ENCODE results near the gene SAPCD2. TPM values are rescaled to one million over a fixed set of nuclear protein-coding genes. Genes with fewer than 3 reads are reported as not detected.

Gene SAPCD2
- polyA plus RNA-seq, 1 donor from 2014 or later, result 0.22 TPM

DNA sequence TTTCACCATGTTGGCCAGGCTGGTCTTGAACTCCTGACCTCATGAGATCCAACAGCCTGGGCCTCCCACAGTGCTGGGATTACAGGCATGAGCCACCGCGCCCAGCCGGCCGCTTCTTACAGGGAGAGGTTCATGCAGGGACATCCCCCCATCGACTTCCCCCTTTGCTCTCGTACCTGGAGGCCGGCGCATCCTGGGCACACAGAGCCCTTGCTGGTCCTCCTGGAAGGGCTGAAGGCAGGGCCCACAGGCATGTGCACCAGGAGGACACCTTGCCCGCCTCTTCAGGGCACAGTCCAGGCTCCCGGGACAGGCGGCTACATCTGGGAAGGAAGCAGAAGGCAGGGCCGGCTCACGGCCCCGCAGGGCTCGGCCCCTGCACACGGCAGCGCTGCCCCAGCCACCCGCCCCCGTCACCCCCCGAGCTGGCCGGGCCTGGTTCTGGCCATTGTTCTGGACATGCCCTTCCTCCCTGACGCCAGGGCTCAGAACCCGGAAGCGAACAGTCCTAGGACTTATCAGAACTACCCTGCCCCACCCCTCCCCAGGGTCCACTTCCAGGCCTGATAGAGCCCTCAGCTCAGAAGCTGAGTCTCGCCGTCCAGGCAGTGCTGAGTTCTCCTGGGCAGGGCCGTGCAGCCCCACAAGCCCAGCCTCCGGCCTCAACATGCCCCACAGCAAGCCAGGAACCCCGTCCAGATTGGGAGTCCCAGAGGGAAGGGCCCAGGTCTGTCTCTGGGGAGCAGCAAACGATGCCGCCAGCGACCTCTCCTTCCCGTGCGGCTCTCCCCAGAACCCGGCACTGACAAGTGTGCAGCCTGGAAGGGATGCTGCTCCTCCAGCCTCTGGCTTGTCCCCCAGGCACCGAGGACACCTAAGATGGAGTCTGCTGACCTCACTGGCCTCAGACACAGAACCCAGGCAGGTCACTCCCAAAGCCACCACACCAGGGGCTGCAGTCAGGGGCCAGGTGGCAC lies 27.3 kb downstream of the SAPCD2 start:
- peaks cover 13% of the 10 kb centered on the region for H4K20me1 ChIP-seq (ENCODE audit: insufficient read depth)
- H3K9me3 ChIP-seq (ENCODE audit: low read length), result no peaks in the 10 kb centered on the region
- H3F3A ChIP-seq (ENCODE audit: insufficient read depth, low read length, poor library complexity, severe bottlenecking), result no peaks in the 10 kb centered on the region
- no peaks in the 10 kb centered on the region for H3K9me2 ChIP-seq (ENCODE audit: insufficient read depth, low read length)
- H2AFZ ChIP-seq (ENCODE audit: low read depth, low read length), result no peak overlapping the region
- peaks cover 20% of the 10 kb centered on the region for H3K79me2 ChIP-seq (replicated peaks; ENCODE audit: insufficient read depth, low read length)
- TF ChIP-seq, protein P1, sequence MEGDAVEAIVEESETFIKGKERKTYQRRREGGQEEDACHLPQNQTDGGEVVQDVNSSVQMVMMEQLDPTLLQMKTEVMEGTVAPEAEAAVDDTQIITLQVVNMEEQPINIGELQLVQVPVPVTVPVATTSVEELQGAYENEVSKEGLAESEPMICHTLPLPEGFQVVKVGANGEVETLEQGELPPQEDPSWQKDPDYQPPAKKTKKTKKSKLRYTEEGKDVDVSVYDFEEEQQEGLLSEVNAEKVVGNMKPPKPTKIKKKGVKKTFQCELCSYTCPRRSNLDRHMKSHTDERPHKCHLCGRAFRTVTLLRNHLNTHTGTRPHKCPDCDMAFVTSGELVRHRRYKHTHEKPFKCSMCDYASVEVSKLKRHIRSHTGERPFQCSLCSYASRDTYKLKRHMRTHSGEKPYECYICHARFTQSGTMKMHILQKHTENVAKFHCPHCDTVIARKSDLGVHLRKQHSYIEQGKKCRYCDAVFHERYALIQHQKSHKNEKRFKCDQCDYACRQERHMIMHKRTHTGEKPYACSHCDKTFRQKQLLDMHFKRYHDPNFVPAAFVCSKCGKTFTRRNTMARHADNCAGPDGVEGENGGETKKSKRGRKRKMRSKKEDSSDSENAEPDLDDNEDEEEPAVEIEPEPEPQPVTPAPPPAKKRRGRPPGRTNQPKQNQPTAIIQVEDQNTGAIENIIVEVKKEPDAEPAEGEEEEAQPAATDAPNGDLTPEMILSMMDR (IDR thresholded peaks at IDR 0.05; ENCODE audit: poor library complexity, severe bottlenecking), result no peak
- TF ChIP-seq EZH2 (IDR thresholded peaks at IDR 0.05; ENCODE audit: borderline replicate concordance, insufficient read depth, low read length, poor library complexity, severe bottlenecking) (no peak), TAF1 (IDR thresholded peaks at IDR 0.05; ENCODE audit: low read depth) (no peak), POLR2AphosphoS5 (IDR thresholded peaks at IDR 0.05) (no peak), SMC3 (conservative IDR thresholded peaks at IDR 0.05; ENCODE audit: poor library complexity) (no peak), RAD21 (conservative IDR thresholded peaks at IDR 0.05) (no peak), EP300 (conservative IDR thresholded peaks at IDR 0.05; ENCODE audit: poor library complexity, severe bottlenecking) (no peak)
- TF ChIP-seq, protein P2, sequence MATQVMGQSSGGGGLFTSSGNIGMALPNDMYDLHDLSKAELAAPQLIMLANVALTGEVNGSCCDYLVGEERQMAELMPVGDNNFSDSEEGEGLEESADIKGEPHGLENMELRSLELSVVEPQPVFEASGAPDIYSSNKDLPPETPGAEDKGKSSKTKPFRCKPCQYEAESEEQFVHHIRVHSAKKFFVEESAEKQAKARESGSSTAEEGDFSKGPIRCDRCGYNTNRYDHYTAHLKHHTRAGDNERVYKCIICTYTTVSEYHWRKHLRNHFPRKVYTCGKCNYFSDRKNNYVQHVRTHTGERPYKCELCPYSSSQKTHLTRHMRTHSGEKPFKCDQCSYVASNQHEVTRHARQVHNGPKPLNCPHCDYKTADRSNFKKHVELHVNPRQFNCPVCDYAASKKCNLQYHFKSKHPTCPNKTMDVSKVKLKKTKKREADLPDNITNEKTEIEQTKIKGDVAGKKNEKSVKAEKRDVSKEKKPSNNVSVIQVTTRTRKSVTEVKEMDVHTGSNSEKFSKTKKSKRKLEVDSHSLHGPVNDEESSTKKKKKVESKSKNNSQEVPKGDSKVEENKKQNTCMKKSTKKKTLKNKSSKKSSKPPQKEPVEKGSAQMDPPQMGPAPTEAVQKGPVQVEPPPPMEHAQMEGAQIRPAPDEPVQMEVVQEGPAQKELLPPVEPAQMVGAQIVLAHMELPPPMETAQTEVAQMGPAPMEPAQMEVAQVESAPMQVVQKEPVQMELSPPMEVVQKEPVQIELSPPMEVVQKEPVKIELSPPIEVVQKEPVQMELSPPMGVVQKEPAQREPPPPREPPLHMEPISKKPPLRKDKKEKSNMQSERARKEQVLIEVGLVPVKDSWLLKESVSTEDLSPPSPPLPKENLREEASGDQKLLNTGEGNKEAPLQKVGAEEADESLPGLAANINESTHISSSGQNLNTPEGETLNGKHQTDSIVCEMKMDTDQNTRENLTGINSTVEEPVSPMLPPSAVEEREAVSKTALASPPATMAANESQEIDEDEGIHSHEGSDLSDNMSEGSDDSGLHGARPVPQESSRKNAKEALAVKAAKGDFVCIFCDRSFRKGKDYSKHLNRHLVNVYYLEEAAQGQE (IDR thresholded peaks at IDR 0.05; ENCODE audit: borderline replicate concordance), result no peak
- no peaks in the 10 kb centered on the region for H3K36me3 ChIP-seq (ENCODE audit: insufficient read depth, low read length)
- peaks cover 6% of the 10 kb centered on the region for H3K27me3 ChIP-seq (ENCODE audit: insufficient read depth, low read depth, low read length)
- H3K9ac ChIP-seq (ENCODE audit: low read length), result peak overlapping the region; percentile 93
- H3K4me3 ChIP-seq (ENCODE audit: low read length), result peak overlapping the region; percentile 98
- no peak overlapping the region for H3K4me2 ChIP-seq (ENCODE audit: low read length)
- H3K27ac ChIP-seq (ENCODE audit: low read length), result no peak overlapping the region

DNA sequence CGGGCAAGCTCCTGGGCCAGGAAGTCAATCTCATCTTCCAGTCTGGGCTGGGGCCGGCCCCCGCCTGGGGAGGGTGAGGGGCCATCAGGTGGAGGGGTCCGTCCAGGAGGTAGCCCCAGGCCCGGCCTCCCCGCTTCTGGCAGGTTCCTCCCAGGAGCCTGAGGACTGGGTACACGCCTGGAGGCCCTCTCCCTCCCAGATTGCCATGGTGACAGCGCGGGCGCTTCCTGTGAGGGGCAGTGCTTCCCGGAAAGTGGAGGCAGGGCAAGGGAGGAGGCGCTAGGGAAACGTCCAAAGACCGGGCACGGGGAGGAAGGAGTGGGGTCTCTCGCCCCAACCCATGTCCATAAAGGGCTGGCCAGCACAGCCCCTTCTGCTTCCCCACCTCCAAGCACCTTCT lies 29.2 kb downstream of the SAPCD2 start:
- H3K36me3 ChIP-seq (ENCODE audit: insufficient read depth, low read length), result no peaks in the 10 kb centered on the region
- no peaks in the 10 kb centered on the region for H3K27me3 ChIP-seq (ENCODE audit: insufficient read depth, low read depth, low read length)
- no peak overlapping the region for H3K4me3 ChIP-seq (ENCODE audit: low read length)
- H3K79me2 ChIP-seq (replicated peaks; ENCODE audit: insufficient read depth, low read length), result peaks cover 20% of the 10 kb centered on the region
- H3K4me2 ChIP-seq (ENCODE audit: low read length), result no peak overlapping the region
- no peaks in the 10 kb centered on the region for H3K9me2 ChIP-seq (ENCODE audit: insufficient read depth, low read length)
- H3F3A ChIP-seq (ENCODE audit: insufficient read depth, low read length, poor library complexity, severe bottlenecking), result no peaks in the 10 kb centered on the region
- no peaks in the 10 kb centered on the region for H3K9me3 ChIP-seq (ENCODE audit: low read length)
- H3K9ac ChIP-seq (ENCODE audit: low read length), result no peak overlapping the region
- H4K20me1 ChIP-seq (ENCODE audit: insufficient read depth), result peaks cover 13% of the 10 kb centered on the region
- no peak overlapping the region for H2AFZ ChIP-seq (ENCODE audit: low read depth, low read length)
- no peak for TF ChIP-seq SMC3 (conservative IDR thresholded peaks at IDR 0.05; ENCODE audit: poor library complexity)
- no peak for TF ChIP-seq POLR2AphosphoS5 (IDR thresholded peaks at IDR 0.05)
- TF ChIP-seq, protein P2 (IDR thresholded peaks at IDR 0.05; ENCODE audit: borderline replicate concordance), result no peak
- no peak for TF ChIP-seq EP300 (conservative IDR thresholded peaks at IDR 0.05; ENCODE audit: poor library complexity, severe bottlenecking)
- TF ChIP-seq, protein P1 (IDR thresholded peaks at IDR 0.05; ENCODE audit: poor library complexity, severe bottlenecking), result no peak
- no peak for TF ChIP-seq TAF1 (IDR thresholded peaks at IDR 0.05; ENCODE audit: low read depth)
- TF ChIP-seq MXI1 (conservative IDR thresholded peaks at IDR 0.05; ENCODE audit: poor library complexity, severe bottlenecking), result no peak
- no peak for TF ChIP-seq EZH2 (IDR thresholded peaks at IDR 0.05; ENCODE audit: borderline replicate concordance, insufficient read depth, low read length, poor library complexity, severe bottlenecking)
- H3K27ac ChIP-seq (ENCODE audit: low read length), result no peak overlapping the region
